H9 (cell line): Measurements from ENCODE around the gene BTLA. TPM values are rescaled to one million over a fixed set of nuclear protein-coding genes. Genes with fewer than 3 reads are reported as not detected.

Experiments used
- DNase-seq: peaks from one replicate; pipeline ENCODE4 v3.0.0-alpha.2; 2017
- H2AFZ ChIP-seq: one replicate; pipeline ENCODE4 v1.6.1; 2013; ENCODE audit warnings: mild to moderate bottlenecking, low read length, control low read depth, moderate library complexity
- H2AK5ac ChIP-seq: 2 replicates; pipeline ENCODE4 v1.6.1; 2013; ENCODE audit warnings: low read length, control low read depth, mixed read lengths; ENCODE audit not compliant: insufficient read length
- H2BK120ac ChIP-seq: one replicate; pipeline ENCODE4 v1.6.1; 2013; ENCODE audit warnings: low read depth, mild to moderate bottlenecking, low read length, control low read depth, inconsistent platforms; ENCODE audit not compliant: poor library complexity, severe bottlenecking
- H2BK12ac ChIP-seq: 2 replicates; pipeline ENCODE4 v1.6.1; 2013; ENCODE audit warnings: low read length, control low read depth, mixed read lengths, low read depth; ENCODE audit not compliant: insufficient read length
- H2BK15ac ChIP-seq: 2 replicates; pipeline ENCODE4 v1.6.1; 2013; ENCODE audit warnings: low read depth, low read length, control low read depth
- H2BK20ac ChIP-seq: one replicate; pipeline ENCODE4 v1.6.1; 2013; ENCODE audit warnings: low read depth, mild to moderate bottlenecking, low read length, control low read depth, inconsistent platforms; ENCODE audit not compliant: poor library complexity, severe bottlenecking
- H2BK5ac ChIP-seq: 2 replicates; pipeline ENCODE4 v1.6.1; 2013; ENCODE audit warnings: low read length, control low read depth, mixed read lengths; ENCODE audit not compliant: insufficient read length
- H3K14ac ChIP-seq: 2 replicates; pipeline ENCODE4 v1.6.1; 2013; ENCODE audit warnings: low read length, control low read depth; ENCODE audit not compliant: insufficient read depth
- H3K18ac ChIP-seq: 2 replicates; pipeline ENCODE4 v1.6.1; 2013; ENCODE audit warnings: low read depth, mild to moderate bottlenecking, mixed read lengths, low read length, control low read depth; ENCODE audit not compliant: insufficient read length
- H3K23ac ChIP-seq: 2 replicates; pipeline ENCODE4 v1.6.1; 2013; ENCODE audit warnings: low read length, control low read depth, mixed read lengths, low read depth; ENCODE audit not compliant: insufficient read length
- H3K23me2 ChIP-seq: 2 replicates; pipeline ENCODE4 v1.6.1; 2013; ENCODE audit warnings: low read depth, mild to moderate bottlenecking, mixed read lengths, low read length, control low read depth; ENCODE audit not compliant: insufficient read length, poor library complexity, severe bottlenecking
- H3K27ac ChIP-seq: 2 replicates; pipeline ENCODE4 v1.5.1; 2013; ENCODE audit warnings: low read length, control low read depth, mixed read lengths, low read depth; ENCODE audit not compliant: insufficient read length
- H3K27me3 ChIP-seq: 2 replicates; pipeline ENCODE4 v1.6.1; 2013; ENCODE audit warnings: low read length, control low read depth, inconsistent platforms; ENCODE audit not compliant: insufficient read depth
- H3K4ac ChIP-seq: 2 replicates; pipeline ENCODE4 v1.6.1; 2013; ENCODE audit warnings: low read depth, mild to moderate bottlenecking, control low read depth, inconsistent platforms, low read length, moderate library complexity
- H3K4me1 ChIP-seq: 2 replicates; pipeline ENCODE4 v1.6.1; 2013; ENCODE audit warnings: low read length, control low read depth, inconsistent platforms; ENCODE audit not compliant: insufficient read depth
- H3K4me2 ChIP-seq: 2 replicates; pipeline ENCODE4 v1.6.1; 2013; ENCODE audit warnings: low read length, control low read depth, mixed read lengths; ENCODE audit not compliant: insufficient read length, insufficient read depth
- H3K56ac ChIP-seq: 2 replicates; pipeline ENCODE4 v1.6.1; 2013; ENCODE audit warnings: low read depth, mild to moderate bottlenecking, mixed read lengths, low read length, control low read depth; ENCODE audit not compliant: insufficient read length
- H3K79me1 ChIP-seq: 2 replicates; pipeline ENCODE4 v1.6.1; 2013; ENCODE audit warnings: low read depth, mild to moderate bottlenecking, moderate library complexity, low read length, control low read depth, inconsistent platforms; ENCODE audit not compliant: insufficient read depth, poor library complexity, severe bottlenecking
- H3K79me2 ChIP-seq: 2 replicates; pipeline ENCODE4 v1.6.1; 2013; ENCODE audit warnings: low read length, control low read depth, inconsistent platforms; ENCODE audit not compliant: insufficient read depth
- H3K9ac ChIP-seq: 2 replicates; pipeline ENCODE4 v1.6.1; 2013; ENCODE audit warnings: low read length, control low read depth, mixed read lengths; ENCODE audit not compliant: insufficient read length; ENCODE audit errors: extremely low read depth
- H3K9me3 ChIP-seq: one replicate; pipeline ENCODE4 v1.6.1; 2013; ENCODE audit warnings: low read depth, low read length, inconsistent platforms; ENCODE audit not compliant: control insufficient read depth
- H3T11ph ChIP-seq: one replicate; pipeline ENCODE4 v1.6.1; 2013; ENCODE audit warnings: mild to moderate bottlenecking, low read length, control low read depth, inconsistent platforms
- H4K20me1 ChIP-seq: one replicate; pipeline ENCODE4 v1.6.1; 2013; ENCODE audit not compliant: control insufficient read depth, insufficient read length, insufficient read depth
- H4K5ac ChIP-seq: 2 replicates; pipeline ENCODE4 v1.6.1; 2013; ENCODE audit warnings: low read depth, mild to moderate bottlenecking, mixed read lengths, low read length, control low read depth; ENCODE audit not compliant: insufficient read length
- H4K8ac ChIP-seq: replicated peaks from 2 replicates; pipeline ENCODE4 v1.6.1; 2013; ENCODE audit warnings: low read length, control low read depth, mixed read lengths, low read depth; ENCODE audit not compliant: insufficient read length
- H4K91ac ChIP-seq: 2 replicates; pipeline ENCODE4 v1.6.1; 2013; ENCODE audit warnings: low read depth, mild to moderate bottlenecking, moderate library complexity, mixed read lengths, low read length, control low read depth; ENCODE audit not compliant: insufficient read length
- H3K27ac Mint-ChIP-seq, 3 experiments: 2 replicates in 2 of 3; 3 replicates in 1 of 3; pipeline ENCODE4 v1.8.0; 2020 to 2021; ENCODE audit warnings: mixed read lengths in 3 of 3, mild to moderate bottlenecking in 1 of 3, moderate library complexity in 1 of 3
- H3K27me3 Mint-ChIP-seq: 2 replicates; pipeline ENCODE4 v1.8.0; 2021; ENCODE audit warnings: low read depth, mild to moderate bottlenecking, moderate library complexity, mixed read lengths
- H3K36me3 Mint-ChIP-seq, 3 experiments: 2 replicates in 2 of 3; 3 replicates in 1 of 3; pipeline ENCODE4 v1.8.0; 2020 to 2021; ENCODE audit warnings: low read depth in 3 of 3, mixed read lengths in 3 of 3; ENCODE audit not compliant: insufficient read depth in 1 of 3
- H3K4me1 Mint-ChIP-seq, 2 experiments: 2 replicates each; pipeline ENCODE4 v1.8.0; 2020; ENCODE audit warnings: mixed read lengths in 2 of 2
- H3K4me3 Mint-ChIP-seq, 2 experiments: 2 replicates in 1 of 2; 3 replicates in 1 of 2; pipeline ENCODE4 v1.8.0; 2020 to 2021; ENCODE audit warnings: mild to moderate bottlenecking in 2 of 2, mixed read lengths in 2 of 2, moderate library complexity in 1 of 2
- H3K9me3 Mint-ChIP-seq, 2 experiments: 2 replicates in 1 of 2; 3 replicates in 1 of 2; pipeline ENCODE4 v1.8.0; 2020; ENCODE audit warnings: mild to moderate bottlenecking in 2 of 2, mixed read lengths in 2 of 2, moderate library complexity in 1 of 2
- CTCF ChIP-seq: fragments of 200-600 bp; sonication (generic); conservative IDR thresholded peaks from 3 replicates; pipeline ENCODE4 v1.8.0; 2021; ENCODE audit warnings: antibody characterized with exemption, mild to moderate bottlenecking
- WGBS: extraction: QIAGEN DNeasy Blood & Tissue Kit; methylation state at CpG from one replicate; pipeline ENCODE4 v1.1.7; 2013; ENCODE audit warnings: missing lambda C conversion rate, low lambda C conversion rate, mixed read lengths; ENCODE audit not compliant: insufficient read length; ENCODE audit errors: extremely low coverage; 5-methylcytosine and 5-hydroxymethylcytosine counted together
- total RNA-seq: library from RNA; stranded (reverse); gene quantifications from 2 replicates; pipeline ENCODE4 v1.2.1, GENCODE V29; 2021

Gene BTLA
- total RNA-seq, 1 experiment from 2014 or later, result not detected

DNA sequence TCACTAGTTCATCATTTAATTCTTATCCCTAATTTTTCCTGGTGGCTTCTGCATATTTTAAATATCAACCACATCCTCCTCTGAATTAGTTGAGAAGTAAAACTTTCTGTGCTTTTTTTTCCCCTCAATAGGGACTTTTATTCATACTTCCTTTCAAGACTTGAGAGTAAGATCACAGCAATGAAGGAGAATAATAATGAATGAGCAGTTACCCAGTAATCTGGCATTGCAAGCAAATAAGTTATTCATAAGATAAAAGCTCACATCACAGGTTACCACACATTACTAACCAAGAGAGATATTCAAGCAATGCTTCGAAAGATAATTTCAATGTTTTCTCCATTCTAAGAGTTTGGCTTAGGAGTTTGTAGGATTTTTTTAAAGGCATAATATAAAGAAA is 50.3 kb downstream of the BTLA start:
- WGBS, result no CpG with 5 or more reads among the region's 1 CpG
- Histone ChIP-seq H3K27ac (no peak overlapping the region), H4K8ac (no peak overlapping the region), H2BK15ac (no peak overlapping the region), H3K4me2 (no peak overlapping the region), H3T11ph (no peak overlapping the region), H2BK120ac (no peak overlapping the region), H3K9ac (no peak overlapping the region), H3K18ac (no peak overlapping the region), H2BK20ac (no peak overlapping the region), H2BK12ac (no peak overlapping the region), H2AK5ac (no peak overlapping the region), H3K27me3 (no peaks in the 10 kb centered on the region), H4K91ac (no peak overlapping the region), H4K5ac (no peak overlapping the region), H3K4me1 (no peaks in the 10 kb centered on the region), H3K79me2 (no peaks in the 10 kb centered on the region), H3K9me3 (no peaks in the 10 kb centered on the region), H4K20me1 (no peaks in the 10 kb centered on the region), H3K23ac (no peak overlapping the region), H3K14ac (no peak overlapping the region), H3K4ac (no peak overlapping the region), H3K56ac (no peak overlapping the region), H3K23me2 (no peaks in the 10 kb centered on the region), H2BK5ac (no peak overlapping the region), H3K79me1 (no peaks in the 10 kb centered on the region), H2AFZ (no peak overlapping the region)
- TF ChIP-seq CTCF, result no peak
- H3K27ac Mint-ChIP-seq, result no peak overlapping the region
- DNase-seq, result no peak
- no peaks in the 10 kb centered on the region for H3K36me3 Mint-ChIP-seq
- H3K9me3 Mint-ChIP-seq, result peaks cover 0 to 2% of the 10 kb centered on the region in 2 experiments; a peak in 2 of 5 replicates
- H3K4me3 Mint-ChIP-seq, result no peak overlapping the region
- peaks cover 0 to 2% of the 10 kb centered on the region in 2 experiments; a peak in 1 of 4 replicates for H3K4me1 Mint-ChIP-seq
- no peaks in the 10 kb centered on the region for H3K27me3 Mint-ChIP-seq
